ENCODE results near the gene MRPS2. TPM values are rescaled to one million over a fixed set of nuclear protein-coding genes. Genes with fewer than 3 reads are reported as not detected.

MRPS2 gene
- total RNA-seq, 4 donors from 2014 or later: 20.9 to 26.6 (median 23.3) TPM

DNA sequence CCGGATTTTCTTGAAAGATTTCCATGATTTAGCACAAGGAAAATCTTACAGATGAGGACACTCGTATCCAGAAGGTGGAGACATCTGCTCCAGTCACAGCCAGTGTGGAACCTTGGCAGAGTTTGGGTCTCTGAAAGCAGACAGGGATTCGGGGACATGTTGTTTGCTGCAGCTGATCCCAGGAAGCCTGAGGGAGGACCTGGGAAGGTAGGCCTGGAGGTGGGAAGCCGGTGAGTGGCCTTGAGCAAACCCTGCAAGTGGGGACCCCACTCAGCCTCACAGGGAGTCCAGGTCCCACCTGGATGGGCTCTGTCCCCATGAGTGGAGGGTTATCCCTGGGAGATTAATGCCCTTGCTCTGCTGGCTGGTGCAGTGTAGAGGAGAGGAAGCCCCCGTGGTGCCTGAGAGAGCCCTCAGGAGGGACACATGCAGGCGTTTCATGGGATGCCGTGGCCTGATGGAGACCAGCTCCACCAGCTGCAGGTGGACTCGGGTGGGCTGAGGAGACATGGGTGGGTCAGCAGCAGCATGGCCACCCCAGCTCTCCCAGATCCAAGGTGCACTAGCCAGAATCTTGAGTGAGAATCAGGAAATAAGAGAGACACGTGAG lies 7.8 kb downstream of the MRPS2 start:
- TF ChIP-seq, protein P1, sequence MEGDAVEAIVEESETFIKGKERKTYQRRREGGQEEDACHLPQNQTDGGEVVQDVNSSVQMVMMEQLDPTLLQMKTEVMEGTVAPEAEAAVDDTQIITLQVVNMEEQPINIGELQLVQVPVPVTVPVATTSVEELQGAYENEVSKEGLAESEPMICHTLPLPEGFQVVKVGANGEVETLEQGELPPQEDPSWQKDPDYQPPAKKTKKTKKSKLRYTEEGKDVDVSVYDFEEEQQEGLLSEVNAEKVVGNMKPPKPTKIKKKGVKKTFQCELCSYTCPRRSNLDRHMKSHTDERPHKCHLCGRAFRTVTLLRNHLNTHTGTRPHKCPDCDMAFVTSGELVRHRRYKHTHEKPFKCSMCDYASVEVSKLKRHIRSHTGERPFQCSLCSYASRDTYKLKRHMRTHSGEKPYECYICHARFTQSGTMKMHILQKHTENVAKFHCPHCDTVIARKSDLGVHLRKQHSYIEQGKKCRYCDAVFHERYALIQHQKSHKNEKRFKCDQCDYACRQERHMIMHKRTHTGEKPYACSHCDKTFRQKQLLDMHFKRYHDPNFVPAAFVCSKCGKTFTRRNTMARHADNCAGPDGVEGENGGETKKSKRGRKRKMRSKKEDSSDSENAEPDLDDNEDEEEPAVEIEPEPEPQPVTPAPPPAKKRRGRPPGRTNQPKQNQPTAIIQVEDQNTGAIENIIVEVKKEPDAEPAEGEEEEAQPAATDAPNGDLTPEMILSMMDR (IDR thresholded peaks at IDR 0.05; ENCODE audit: low read depth): no peak

DNA sequence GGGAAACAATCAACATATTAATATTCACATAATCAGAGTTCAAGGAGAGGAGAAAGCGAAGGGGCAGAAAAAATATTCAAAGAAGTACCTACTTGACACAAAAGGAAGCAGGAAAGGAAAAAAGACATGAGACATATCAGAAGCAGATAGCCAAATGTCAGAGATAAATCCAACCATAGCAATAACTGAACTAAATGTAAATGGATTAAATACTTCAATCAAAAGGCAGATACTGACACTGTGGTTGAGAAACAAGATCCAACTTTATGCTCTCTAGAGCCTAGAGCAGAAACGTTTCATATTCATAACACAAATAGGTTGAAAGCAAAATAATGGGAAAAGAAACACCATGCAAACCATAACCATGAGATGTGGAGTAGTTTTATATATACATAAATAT lies 9.0 kb downstream of the MRPS2 start:
- TF ChIP-seq, protein P1 (IDR thresholded peaks at IDR 0.05; ENCODE audit: low read depth): no peak

DNA sequence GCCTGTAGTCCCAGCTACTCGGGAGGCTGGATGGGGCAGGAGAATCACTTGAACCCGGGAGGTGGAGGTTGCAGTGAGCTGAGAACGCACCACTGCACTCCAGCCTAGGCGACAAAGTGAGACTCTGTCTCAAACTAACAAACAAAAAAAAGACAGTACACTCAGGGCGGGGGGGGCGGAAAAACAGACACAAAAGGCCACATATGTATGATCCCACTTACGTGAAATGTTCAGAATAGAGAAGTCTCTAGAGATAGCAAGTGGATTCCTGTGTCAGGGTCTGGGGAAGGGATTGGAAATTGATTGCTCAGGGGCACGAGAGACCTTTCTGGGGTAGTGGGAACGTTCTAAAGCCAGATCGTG lies 11.7 kb downstream of the MRPS2 start:
- TF ChIP-seq, protein P1 (IDR thresholded peaks at IDR 0.05; ENCODE audit: low read depth): no peak

DNA sequence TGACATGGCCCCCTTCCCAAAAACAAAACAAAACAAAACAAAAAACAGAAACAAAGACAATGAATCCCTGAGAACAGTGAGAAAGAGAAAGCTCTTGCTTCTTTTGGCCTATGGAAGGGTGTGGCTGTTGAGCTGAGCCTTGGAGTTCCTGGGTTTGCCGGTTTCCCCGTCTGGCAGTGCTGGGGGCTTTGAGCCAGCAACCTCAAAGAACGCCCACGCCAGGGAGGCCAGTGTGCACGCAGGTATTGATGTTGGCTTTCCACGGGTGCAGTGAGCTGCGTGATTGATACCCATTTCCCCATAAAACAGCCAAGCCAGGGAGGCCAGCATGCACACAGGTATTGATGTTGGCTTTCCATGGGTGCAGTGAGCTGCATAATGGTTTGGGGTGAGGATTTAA lies 12.4 kb downstream of the MRPS2 start:
- TF ChIP-seq, protein P1 (IDR thresholded peaks at IDR 0.05; ENCODE audit: low read depth): no peak

DNA sequence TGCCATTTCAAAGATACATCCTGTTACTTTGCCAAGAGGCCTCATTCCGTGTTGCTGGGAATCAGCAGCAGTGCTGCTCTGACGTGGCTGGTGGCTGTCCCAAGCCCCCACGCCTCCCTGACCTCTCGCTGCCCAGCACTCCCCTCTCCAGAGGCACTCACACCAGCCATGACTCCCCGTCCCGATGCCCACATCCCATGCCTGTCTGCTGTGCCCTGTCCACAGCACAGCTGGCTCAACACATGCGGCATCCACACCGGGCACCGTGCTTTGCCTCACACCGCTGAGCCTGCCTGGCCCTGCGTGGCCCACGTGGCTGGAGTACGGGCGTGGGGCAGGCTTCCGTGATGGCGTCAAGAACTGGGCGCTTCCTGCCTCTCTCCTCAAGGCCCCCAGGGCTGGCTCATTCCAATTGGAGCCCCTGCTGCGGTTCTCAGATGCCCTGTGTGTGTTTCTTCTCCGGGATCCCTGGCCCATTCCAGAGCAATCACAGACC lies 12.9 kb downstream of the MRPS2 start:
- TF ChIP-seq, protein P1 (IDR thresholded peaks at IDR 0.05; ENCODE audit: low read depth): no peak

DNA sequence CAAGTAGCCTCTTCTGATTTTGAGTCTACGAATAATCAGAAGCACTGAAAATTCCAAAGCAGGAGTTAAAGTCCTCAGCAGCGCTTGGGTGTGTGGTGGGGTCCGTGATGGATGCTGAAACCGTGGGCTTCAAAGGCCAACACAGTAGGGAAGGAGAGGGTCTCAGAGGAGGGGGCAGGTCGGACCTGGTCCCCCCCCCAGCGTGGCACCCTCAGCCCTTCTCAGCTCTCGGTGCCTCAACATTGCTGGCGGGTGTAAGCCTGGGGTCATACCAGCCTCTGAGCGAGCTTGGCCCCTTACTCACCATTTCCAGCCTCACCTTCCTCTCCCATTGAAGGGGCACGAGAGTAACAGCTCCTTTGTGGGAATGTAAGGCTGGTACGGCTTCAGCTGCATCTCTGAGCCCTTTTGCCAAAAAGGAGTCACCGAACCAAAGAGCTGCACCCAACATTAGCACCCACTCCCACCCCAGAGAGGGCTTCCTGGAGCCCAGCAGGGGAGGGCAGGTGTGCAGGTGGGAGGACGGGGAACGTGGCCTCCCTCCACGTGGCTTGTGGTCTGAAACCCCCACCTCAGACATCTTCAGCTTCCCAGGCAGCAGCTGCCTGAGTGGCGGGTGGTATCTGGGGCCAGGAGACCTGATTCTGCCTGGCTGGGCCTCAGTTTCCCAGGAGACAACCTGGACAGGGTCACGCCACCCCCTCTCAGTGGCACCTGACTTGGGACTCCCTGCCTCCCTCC lies 14.0 kb downstream of the MRPS2 start:
- TF ChIP-seq, protein P1 (IDR thresholded peaks at IDR 0.05; ENCODE audit: low read depth): no peak

DNA sequence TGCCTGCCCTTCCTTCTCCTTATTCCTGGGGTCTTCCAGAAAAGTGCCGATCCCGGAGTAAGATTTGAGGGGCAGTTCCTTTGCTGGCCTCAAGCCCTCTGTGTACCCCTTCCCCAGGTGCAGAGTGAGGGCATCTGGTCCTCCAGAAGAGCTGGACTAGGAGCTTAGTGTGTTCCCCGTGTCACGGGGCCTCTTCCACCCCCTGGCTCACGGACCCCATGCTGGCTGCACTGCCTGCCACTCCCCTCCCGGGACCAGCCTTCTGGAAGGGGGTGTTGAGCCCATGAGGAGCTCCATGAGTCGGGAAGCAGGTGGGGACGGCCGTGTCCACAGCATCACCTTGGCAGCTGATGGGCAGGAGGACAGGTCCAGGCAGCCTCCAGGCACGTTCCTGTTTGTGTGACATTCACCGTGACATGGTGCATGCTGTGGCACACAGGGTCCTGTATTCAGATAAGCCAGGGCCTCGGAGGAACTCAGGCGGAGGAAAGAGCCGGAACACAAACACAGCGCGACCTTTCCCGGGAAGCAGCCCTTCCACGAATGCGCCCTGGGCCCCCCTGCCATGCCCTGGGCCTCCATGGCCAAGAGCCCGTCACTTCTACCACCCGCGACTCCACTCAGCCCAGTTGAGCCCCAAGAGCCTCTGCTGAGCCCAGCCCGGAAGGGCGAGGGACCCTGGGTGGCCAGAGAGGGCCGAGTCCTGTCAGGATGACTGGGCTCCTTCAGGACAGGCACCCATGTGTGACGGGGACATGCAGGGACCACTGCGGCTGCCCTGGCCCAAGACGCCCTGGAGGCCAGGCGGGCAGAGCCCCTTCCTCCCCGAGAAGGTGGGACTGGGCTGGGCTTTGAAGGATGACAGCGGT lies 14.8 kb downstream of the MRPS2 start:
- TF ChIP-seq, protein P1 (IDR thresholded peaks at IDR 0.05; ENCODE audit: low read depth): no peak
